ENCODE data around the gene EPX. TPM values are rescaled to one million over a fixed set of nuclear protein-coding genes. Genes with fewer than 3 reads are reported as not detected.

EPX gene
- total RNA-seq, 4 donors from 2014 or later = not detected

DNA sequence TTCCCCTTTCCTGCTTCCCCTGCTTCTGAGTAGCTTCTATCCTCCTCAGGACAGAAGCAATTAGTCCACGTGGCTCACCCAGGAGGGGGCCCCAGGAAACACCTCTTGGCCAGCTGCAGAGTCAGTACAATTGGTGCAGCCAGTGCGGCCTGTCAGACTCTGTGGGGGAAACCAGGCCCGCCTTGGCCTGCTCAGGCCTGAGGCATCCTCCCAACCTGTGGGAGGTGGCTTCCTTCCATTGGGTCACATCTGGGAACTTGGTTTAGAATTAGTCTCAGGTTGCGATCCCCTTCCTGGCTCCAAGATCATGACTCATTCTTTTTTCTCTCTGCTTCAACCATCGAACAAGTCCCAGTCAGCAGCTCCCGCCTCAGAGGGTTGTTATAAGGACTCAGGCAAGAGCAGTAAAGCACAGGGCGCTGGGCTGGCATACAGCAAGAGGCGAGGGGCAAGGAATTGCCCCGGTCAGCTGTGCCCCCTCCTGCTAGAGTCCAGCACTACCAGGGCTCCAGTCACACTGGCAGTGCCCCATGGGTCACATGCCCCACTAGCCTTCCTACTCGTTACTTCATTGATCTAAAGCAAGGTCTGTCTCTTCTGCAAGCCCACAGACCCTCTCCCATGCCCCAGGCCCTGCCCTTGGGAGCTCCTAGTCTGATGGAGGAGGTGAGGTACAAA is 8.1 kb upstream of the EPX start:
- no peaks in the 10 kb centered on the region for H3K36me3 ChIP-seq
- H3K9me3 ChIP-seq = no peaks in the 10 kb centered on the region
- H3K27me3 ChIP-seq = peaks cover 24% of the 10 kb centered on the region
- no peak overlapping the region for H3K4me3 ChIP-seq
- TF ChIP-seq EP300 (IDR thresholded peaks at IDR 0.05) (no peak), CTCF (IDR thresholded peaks at IDR 0.05) (no peak), POLR2A (IDR thresholded peaks at IDR 0.05) (no peak), POLR2AphosphoS5 (IDR thresholded peaks at IDR 0.05) (no peak)
- no peaks in the 10 kb centered on the region for H3K4me1 ChIP-seq
- WGBS, 2 donors (ENCODE audit: low coverage in 1 of 2) = 43% methylated on average over 5 of the region's 10 CpGs; no CpG with 5 or more reads in 1 of the 2 donors
- no peak overlapping the region for H3K27ac ChIP-seq
- ATAC-seq = no peak

DNA sequence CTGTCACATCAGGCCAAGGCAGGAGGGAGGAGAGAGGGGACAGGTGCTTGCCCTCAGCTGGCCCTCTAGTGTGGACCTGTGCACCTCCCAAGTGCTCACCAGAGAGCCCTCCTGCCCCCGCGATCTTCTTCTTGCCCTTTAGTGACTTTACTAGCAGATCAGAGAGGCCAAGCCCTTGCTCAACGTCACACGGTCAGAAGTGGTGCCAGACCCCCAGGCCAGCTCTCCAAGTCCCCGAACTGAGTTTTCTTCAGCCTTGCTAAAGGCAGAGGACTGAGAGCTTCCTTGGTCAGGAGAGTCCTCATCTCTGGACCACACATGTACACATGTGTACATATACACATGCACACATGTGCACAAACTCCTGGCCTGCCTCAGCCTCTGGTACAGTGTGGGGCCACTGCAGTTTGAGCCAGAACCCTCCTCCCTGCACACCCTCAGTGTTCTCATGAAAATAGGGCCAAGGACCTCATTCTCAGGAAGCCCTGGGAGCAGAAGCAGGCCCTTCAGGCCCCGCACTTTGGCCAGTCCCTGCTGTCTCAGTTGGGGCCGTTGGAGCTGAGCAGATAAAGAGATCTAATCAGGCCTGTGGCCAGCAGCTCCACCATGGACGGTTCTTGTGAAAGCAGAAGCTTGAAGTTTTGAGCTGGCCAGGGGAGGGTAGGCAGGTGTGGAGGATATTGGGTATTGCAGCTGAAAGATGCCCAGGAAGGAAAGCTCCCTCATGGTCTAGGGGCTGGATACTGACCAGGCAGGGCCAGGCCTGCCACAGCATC is 7.4 kb upstream of the EPX start:
- no peak overlapping the region for H3K4me3 ChIP-seq
- H3K36me3 ChIP-seq = no peaks in the 10 kb centered on the region
- H3K27me3 ChIP-seq = peaks cover 31% of the 10 kb centered on the region
- H3K27ac ChIP-seq = no peak overlapping the region
- WGBS, 2 donors (ENCODE audit: low coverage in 1 of 2) = 100% methylated on average over 1 of the region's 8 CpGs; no CpG with 5 or more reads in 1 of the 2 donors
- ATAC-seq = no peak
- no peak for TF ChIP-seq EP300 (IDR thresholded peaks at IDR 0.05)
- TF ChIP-seq CTCF (IDR thresholded peaks at IDR 0.05) = no peak
- TF ChIP-seq POLR2AphosphoS5 (IDR thresholded peaks at IDR 0.05) = no peak
- no peak for TF ChIP-seq POLR2A (IDR thresholded peaks at IDR 0.05)
- peaks cover 0 to 6% (median 0%) of the 10 kb centered on the region in 3 donors for H3K4me1 ChIP-seq
- no peaks in the 10 kb centered on the region for H3K9me3 ChIP-seq

DNA sequence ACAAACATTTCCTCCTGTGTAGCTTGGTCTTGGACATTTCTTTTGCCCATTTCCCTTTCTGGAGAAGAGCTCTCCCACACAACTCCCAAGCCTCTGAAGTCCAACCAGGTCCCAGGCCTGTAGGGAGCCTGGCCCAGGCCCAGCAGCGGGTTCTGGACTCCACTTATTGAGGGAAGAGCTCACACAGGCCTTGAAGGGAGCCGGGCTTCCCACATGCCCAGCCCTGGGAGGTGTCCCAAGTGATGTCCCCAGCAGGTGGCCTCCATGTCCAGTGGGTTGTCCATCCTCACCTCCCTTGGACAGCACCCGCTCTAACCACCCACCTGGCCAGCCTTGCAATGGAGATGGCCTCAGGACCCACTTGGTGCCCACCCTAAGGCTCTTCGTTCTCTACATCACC is 5.9 kb upstream of the EPX start:
- H3K9me3 ChIP-seq = no peaks in the 10 kb centered on the region
- no peak overlapping the region for H3K4me3 ChIP-seq
- H3K27me3 ChIP-seq = peaks cover 45% of the 10 kb centered on the region
- 80% methylated on average over 1 of the region's 4 CpGs; no CpG with 5 or more reads in 1 of the 2 donors for WGBS, 2 donors (ENCODE audit: low coverage in 1 of 2)
- no peaks in the 10 kb centered on the region for H3K36me3 ChIP-seq
- H3K4me1 ChIP-seq = peaks cover 0 to 7% (median 0%) of the 10 kb centered on the region in 3 donors
- no peak overlapping the region for H3K27ac ChIP-seq
- TF ChIP-seq POLR2AphosphoS5 (IDR thresholded peaks at IDR 0.05) = no peak
- TF ChIP-seq CTCF (IDR thresholded peaks at IDR 0.05) = no peak
- no peak for TF ChIP-seq EP300 (IDR thresholded peaks at IDR 0.05)
- TF ChIP-seq POLR2A (IDR thresholded peaks at IDR 0.05) = no peak
- ATAC-seq = no peak

DNA sequence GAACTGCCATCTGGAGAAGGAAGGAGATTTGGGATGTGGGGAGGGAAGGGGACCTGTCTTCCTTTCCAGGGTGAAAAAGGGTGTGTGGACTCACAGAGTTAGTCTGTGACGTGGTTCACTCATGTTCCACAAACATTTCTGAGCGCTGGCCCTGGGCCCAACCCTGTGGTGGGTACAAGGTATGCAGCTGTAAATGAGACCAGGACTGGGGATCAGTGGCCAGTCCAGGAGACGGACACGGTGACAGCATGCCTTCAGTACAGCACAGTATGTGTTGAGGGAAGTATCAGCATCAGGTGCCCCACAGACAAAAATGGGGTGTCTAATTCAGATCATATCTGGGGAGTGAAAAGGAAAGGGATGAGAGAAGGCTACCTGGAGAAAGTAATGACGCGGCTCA is 5.5 kb upstream of the EPX start:
- H3K36me3 ChIP-seq = no peaks in the 10 kb centered on the region
- no peaks in the 10 kb centered on the region for H3K9me3 ChIP-seq
- WGBS, 2 donors (ENCODE audit: low coverage in 1 of 2) = 89 to 100% methylated on average over 2 to 6 of the region's 6 CpGs
- H3K4me1 ChIP-seq = peaks cover 0 to 7% (median 0%) of the 10 kb centered on the region in 3 donors
- no peak overlapping the region for H3K27ac ChIP-seq
- no peak for TF ChIP-seq POLR2A (IDR thresholded peaks at IDR 0.05)
- no peak for TF ChIP-seq CTCF (IDR thresholded peaks at IDR 0.05)
- no peak for TF ChIP-seq EP300 (IDR thresholded peaks at IDR 0.05)
- no peak for TF ChIP-seq POLR2AphosphoS5 (IDR thresholded peaks at IDR 0.05)
- no peak overlapping the region for H3K4me3 ChIP-seq
- peaks cover 50% of the 10 kb centered on the region for H3K27me3 ChIP-seq
- no peak for ATAC-seq

All from gastroesophageal sphincter (tissue), 4 donors.